IgD-negative memory B cell (primary cell): Measurements from ENCODE around the gene CDK5RAP2. TPM values are rescaled to one million over a fixed set of nuclear protein-coding genes. Genes with fewer than 3 reads are reported as not detected.
"Not testable (repeated sequence)": the region's sequence is repeated elsewhere in the genome, so short reads cannot be mapped to it uniquely, and the experiment has no call there.

ENCODE experiments used
- H3K27ac Mint-ChIP-seq, 3 donors: one replicate each; pipeline ENCODE4 v1.8.0; 2020 to 2022; ENCODE audit warnings: mild to moderate bottlenecking in 3 of 3, mixed read lengths in 3 of 3, moderate library complexity in 1 of 3
- H3K27me3 Mint-ChIP-seq: one replicate; pipeline ENCODE4 v1.8.0; 2021; ENCODE audit warnings: mixed read lengths
- H3K36me3 Mint-ChIP-seq: one replicate; pipeline ENCODE4 v1.8.0; 2020; ENCODE audit warnings: mild to moderate bottlenecking, mixed read lengths
- H3K4me1 Mint-ChIP-seq, 3 donors: one replicate each; pipeline ENCODE4 v1.8.0; 2020 to 2022; ENCODE audit warnings: mixed read lengths in 3 of 3, mild to moderate bottlenecking in 1 of 3
- H3K4me3 Mint-ChIP-seq, 4 donors: one replicate each; pipeline ENCODE4 v1.8.0; 2020 to 2022; ENCODE audit warnings: mild to moderate bottlenecking in 4 of 4, mixed read lengths in 4 of 4, moderate library complexity in 3 of 4
- H3K9me3 Mint-ChIP-seq, 3 donors: one replicate each; pipeline ENCODE4 v1.8.0; 2020 to 2021; ENCODE audit warnings: mixed read lengths in 3 of 3, mild to moderate bottlenecking in 1 of 3
- polyA plus RNA-seq: library from polyadenylated mRNA; unstranded; fragments of 300-500 nt; fragmentation: Illumina TruSeq; gene quantifications from one replicate; pipeline ENCODE4 v1.2.3, GENCODE V29; 2021

The CDK5RAP2 gene
- polyA plus RNA-seq, 1 donor from 2014 or later: 38.9 TPM

DNA sequence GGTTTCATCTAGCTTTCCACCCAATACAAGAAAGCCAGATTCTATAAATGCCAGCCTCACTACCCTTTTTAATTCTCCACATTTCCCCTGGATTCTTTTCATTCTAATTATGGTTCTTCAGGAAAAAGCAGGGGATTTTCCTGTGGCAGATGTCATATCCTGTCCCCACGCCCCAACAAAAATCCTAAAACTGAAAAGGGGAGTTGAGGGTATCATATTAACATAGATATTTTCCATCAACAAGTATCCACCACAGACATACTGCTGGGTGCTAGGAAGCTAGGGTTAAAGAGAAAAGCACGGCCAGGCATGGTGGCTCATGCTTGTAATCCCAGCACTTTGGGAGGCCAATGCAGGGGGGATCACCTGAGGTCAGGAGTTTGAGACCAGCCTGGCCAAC lies 38.0 kb downstream of the CDK5RAP2 start:
- Mint-ChIP-seq H3K4me3 (no peak overlapping the region), H3K4me1 (peaks cover 0 to 1% (median 0%) of the 10 kb centered on the region in 3 donors), H3K9me3 (no peaks in the 10 kb centered on the region), H3K27ac (no peak overlapping the region), H3K36me3 (peaks cover 8% of the 10 kb centered on the region), H3K27me3 (no peaks in the 10 kb centered on the region)

DNA sequence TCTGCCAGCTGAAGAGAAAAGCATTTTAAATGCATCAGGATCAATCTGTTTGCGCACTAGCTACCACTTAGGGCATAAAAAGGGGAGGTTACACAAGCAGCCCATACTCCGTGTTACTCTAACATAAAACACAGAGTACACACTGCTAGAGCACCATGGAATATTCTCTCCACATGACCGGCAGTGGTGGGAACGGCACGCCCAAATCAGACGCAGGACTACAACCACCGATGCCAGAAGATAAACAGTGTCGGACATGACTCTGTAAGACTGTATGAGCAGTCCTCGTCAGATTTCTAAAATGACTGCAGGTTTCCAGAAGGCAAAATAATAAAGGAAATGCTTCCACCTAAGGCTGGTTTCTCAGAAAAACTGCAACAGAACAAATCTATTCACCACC lies 40.0 kb downstream of the CDK5RAP2 start:
- Mint-ChIP-seq H3K4me1 (peaks cover 0 to 1% (median 0%) of the 10 kb centered on the region in 3 donors), H3K27me3 (no peaks in the 10 kb centered on the region), H3K27ac (no peak overlapping the region), H3K4me3 (peak overlapping the region in 1 of 4 donors; percentile 12), H3K9me3 (no peaks in the 10 kb centered on the region), H3K36me3 (peaks cover 9% of the 10 kb centered on the region)

DNA sequence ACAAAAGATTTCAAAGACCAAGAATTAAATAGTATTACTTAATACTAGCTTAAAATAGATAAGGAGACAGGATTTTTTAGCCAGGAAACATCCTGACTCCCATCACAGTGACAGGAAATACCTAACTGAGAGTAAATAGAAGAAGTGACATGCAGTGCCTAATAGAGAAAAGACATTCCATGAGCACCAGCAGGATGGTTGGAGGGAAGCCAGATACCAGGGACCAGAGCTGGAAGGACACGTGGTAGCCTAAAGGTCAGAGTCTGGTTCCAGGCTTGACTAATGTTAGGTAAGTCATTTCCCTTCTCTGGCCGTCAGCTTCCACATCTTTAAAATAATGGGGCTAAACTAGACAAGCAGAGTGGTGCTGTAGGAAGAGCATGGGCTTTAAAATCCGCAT lies 41.6 kb downstream of the CDK5RAP2 start:
- Mint-ChIP-seq H3K4me3 (no peak overlapping the region), H3K4me1 (peaks cover 0 to 2% (median 2%) of the 10 kb centered on the region in 3 donors), H3K36me3 (peaks cover 9% of the 10 kb centered on the region), H3K27ac (no peak overlapping the region), H3K9me3 (no peaks in the 10 kb centered on the region), H3K27me3 (no peaks in the 10 kb centered on the region)

DNA sequence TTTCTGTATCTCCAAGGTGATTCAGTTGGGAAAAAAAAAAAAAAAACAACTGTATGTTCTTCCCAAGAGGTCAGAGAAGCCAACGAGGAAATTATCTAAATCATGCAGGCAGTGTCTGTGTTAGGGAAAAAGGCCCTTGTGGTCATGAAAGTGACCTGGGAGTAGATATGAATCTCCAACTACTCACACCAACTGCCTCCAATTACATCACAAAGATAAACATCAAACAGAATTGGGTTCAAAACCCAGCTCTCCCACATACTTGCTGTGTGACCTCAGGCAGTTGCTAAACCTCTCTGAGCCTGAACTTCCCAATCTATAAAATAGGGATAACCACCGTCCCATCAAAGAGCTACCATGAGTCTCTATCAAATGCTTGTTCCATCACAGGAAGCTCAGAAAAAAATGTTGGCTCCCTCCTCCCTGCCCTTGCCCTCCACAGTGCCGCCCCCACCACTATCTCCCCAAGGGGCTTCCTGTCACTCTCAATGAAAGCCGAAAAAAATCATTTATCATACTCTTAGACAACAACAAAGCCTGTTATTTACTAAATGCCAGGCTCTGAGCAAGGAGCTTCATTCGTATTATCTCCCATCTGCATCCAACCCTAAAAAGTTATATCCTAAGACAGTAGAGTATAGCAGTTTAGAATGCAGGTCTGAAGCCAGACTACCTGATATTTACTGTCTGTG lies 42.9 kb downstream of the CDK5RAP2 start:
- H3K4me3 Mint-ChIP-seq: no peak overlapping the region
- H3K27me3 Mint-ChIP-seq: no peaks in the 10 kb centered on the region
- H3K4me1 Mint-ChIP-seq: peaks cover 0 to 2% (median 2%) of the 10 kb centered on the region in 3 donors
- H3K36me3 Mint-ChIP-seq: peaks cover 10% of the 10 kb centered on the region
- no peaks in the 10 kb centered on the region for H3K9me3 Mint-ChIP-seq
- H3K27ac Mint-ChIP-seq: no peak overlapping the region

DNA sequence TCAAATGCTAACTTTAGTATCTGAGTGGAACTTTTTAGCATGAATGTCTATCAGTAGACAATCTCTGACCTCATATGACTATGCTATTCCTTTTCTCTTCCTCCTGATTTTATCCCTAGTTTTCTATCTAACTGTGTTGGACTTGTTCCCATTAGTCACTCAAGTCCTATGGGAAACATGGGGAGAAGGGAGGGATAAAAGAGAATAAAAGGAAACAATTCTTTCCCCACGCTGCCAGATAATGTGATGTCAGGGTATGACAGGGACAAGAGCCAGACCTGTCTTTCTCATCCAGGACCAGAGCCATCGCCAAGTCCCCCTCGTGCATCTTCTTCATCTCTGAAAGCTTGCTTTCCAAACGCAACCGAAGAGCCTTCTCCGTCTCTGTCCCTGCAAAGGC lies 43.9 kb downstream of the CDK5RAP2 start:
- no peak overlapping the region for H3K27ac Mint-ChIP-seq
- peaks cover 0 to 2% (median 2%) of the 10 kb centered on the region in 3 donors for H3K4me1 Mint-ChIP-seq
- no peaks in the 10 kb centered on the region for H3K27me3 Mint-ChIP-seq
- H3K9me3 Mint-ChIP-seq: no peaks in the 10 kb centered on the region
- H3K4me3 Mint-ChIP-seq: no peak overlapping the region
- peaks cover 10% of the 10 kb centered on the region for H3K36me3 Mint-ChIP-seq

DNA sequence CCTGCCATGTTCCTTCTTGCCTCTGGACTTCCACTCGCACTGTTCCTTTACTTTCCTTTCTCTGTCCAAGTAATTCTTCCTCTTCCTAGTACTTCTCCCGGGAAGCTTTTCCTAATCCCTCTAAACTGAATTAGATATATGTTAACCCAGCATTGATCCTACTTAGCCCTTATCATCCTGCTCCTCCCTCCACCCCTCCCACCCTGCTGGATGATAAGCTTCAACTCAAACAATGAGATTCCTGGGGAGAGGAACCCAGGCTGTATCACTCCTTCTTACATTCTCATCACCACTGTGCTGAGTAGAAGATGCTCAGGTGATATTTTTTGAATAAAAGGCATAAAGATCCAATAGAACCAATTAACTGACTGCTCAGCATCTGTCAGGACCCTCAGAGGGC lies 45.7 kb downstream of the CDK5RAP2 start:
- H3K9me3 Mint-ChIP-seq: no peaks in the 10 kb centered on the region
- no peak overlapping the region for H3K4me3 Mint-ChIP-seq
- H3K36me3 Mint-ChIP-seq: peaks cover 10% of the 10 kb centered on the region
- H3K27me3 Mint-ChIP-seq: no peaks in the 10 kb centered on the region
- no peak overlapping the region for H3K27ac Mint-ChIP-seq
- peaks cover 0 to 2% (median 2%) of the 10 kb centered on the region in 3 donors for H3K4me1 Mint-ChIP-seq

DNA sequence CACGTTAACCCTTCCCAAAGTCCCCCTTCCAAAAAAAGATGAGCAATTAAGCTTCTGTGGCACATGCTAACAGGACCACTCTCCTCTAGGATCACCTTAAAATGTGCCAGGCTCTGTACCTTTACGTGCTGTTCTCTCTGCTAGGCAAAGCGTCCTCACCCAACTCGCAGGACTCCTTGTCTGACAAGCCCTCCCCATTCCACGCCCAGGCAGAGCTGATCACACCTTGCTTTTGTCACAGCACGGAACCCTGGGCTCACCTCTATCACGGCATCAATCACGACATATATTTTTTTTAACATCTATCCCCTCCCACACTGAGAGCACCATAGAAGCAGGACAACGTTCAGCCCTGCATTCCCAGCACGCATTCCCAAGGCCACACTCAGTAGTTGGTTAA lies 47.1 kb downstream of the CDK5RAP2 start:
- Mint-ChIP-seq H3K36me3 (peaks cover 12% of the 10 kb centered on the region), H3K4me3 (no peak overlapping the region), H3K27ac (no peak overlapping the region), H3K4me1 (peaks cover 0 to 2% (median 2%) of the 10 kb centered on the region in 3 donors), H3K27me3 (no peaks in the 10 kb centered on the region), H3K9me3 (no peaks in the 10 kb centered on the region)

DNA sequence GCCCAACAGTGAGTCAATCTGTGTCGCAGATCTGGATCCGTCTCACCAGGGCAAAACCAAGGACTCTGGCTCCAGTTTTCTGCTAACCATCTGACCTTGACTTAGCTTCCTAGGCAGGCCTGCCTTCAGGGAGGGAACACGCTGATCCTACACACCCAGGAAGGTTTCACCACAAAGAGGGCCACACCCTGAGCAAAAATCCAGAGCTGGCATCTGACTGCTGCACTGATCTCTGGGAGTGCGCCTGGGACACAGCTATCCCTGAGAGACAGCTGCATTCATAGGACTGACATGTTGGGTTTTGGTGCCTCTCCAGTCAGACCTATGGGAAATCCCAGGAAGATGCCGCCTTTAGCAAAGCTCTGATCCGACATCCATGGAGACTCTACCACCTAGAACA lies 47.5 kb downstream of the CDK5RAP2 start:
- no peak overlapping the region for H3K27ac Mint-ChIP-seq

DNA sequence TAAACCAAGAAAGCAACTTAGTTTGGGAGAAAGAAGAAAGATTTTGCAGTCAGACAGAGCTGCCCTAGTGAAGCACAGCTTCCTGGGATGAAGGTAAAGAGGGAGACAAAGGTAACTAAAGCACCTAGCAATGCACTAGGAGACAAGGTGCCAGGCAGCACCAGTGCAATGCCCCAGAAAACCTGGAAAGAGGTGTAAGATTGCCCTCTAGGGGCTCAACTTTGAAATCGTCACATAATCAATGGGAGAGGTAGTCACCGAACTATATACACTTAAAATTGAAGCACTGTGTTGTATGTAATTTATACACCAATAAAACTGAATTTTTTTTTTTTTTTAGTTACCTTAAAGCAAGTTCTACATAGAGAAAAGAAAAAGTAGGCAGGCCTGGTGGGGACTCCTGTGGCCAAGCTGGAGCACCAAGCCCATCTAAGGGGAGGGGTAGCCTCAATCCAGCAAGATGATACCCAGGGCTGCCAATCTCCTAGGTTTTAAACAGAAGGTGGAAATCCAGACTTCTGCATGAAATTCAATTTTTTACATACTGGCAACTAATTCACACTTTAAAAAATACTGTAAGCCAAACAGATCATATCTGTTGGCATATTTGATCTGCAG lies 48.2 kb downstream of the CDK5RAP2 start:
- no peaks in the 10 kb centered on the region for H3K27me3 Mint-ChIP-seq
- no peak overlapping the region for H3K4me3 Mint-ChIP-seq
- H3K9me3 Mint-ChIP-seq: no peaks in the 10 kb centered on the region
- H3K27ac Mint-ChIP-seq: peak overlapping the region in 1 of 3 donors; percentile 86
- peaks cover 0 to 2% (median 2%) of the 10 kb centered on the region in 3 donors for H3K4me1 Mint-ChIP-seq
- peaks cover 18% of the 10 kb centered on the region for H3K36me3 Mint-ChIP-seq

More for the DNA sequence above, 47.5 kb downstream of the CDK5RAP2 start:
- Mint-ChIP-seq H3K36me3 (peaks cover 15% of the 10 kb centered on the region), H3K9me3 (no peaks in the 10 kb centered on the region), H3K27me3 (no peaks in the 10 kb centered on the region), H3K4me1 (peaks cover 0 to 2% (median 2%) of the 10 kb centered on the region in 3 donors), H3K4me3 (no peak overlapping the region)

DNA sequence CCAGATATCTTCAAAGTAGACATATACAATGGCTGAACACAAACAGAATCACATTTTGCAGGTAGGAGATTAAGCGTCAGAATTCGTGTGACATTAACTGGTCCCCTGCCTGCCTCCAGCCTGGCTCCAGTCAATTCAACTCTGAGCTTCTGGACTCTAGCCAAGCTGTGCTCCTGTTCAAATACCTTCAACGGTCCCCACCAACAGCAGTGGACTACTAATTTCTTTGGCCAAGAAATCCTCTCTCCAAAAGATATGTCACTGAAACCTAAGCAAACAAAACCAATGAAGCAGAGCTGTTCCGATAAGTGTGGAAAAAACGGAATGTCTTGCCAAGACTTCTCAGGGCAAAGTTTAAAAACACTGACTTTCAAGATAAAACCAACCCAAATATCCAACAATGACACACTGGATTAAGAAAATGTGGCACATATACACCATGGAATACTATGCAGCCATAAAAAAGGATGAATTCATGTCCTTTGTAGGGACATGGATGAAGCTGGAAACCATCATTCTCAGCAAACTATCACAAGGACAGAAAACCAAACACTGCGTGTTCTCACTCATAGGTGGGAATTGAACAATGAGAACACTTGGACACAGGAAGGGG lies 49.6 kb downstream of the CDK5RAP2 start:
- H3K27me3 Mint-ChIP-seq, H3K9me3 Mint-ChIP-seq, H3K27ac Mint-ChIP-seq, H3K4me1 Mint-ChIP-seq, H3K4me3 Mint-ChIP-seq: not testable (repeated sequence)
- H3K36me3 Mint-ChIP-seq: peaks cover 19% of the 10 kb centered on the region

DNA sequence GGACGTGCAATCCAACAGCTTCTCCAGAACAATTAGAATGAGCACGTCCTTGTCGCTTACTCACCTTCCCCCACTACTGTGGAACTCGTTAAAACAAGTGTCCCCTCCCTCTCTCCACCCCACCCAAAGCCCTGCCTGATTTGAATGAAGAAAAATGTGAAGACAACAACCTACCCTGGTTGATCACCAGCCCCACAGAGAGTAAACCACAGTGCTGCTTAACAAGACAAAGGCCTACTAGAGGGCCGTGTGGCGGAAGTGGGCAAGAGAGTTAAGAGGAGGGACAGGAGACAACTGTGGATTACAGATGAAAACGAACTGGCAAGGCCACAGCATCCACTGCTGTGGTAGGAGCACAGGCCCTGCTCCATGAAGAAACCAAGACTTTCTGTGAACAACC lies 51.1 kb downstream of the CDK5RAP2 start:
- H3K36me3 Mint-ChIP-seq: peaks cover 16% of the 10 kb centered on the region
- H3K9me3 Mint-ChIP-seq: no peaks in the 10 kb centered on the region
- H3K27me3 Mint-ChIP-seq: no peaks in the 10 kb centered on the region
- H3K4me3 Mint-ChIP-seq: peak overlapping the region in 1 of 4 donors; percentile 45
- H3K27ac Mint-ChIP-seq: no peak overlapping the region
- no peaks in the 10 kb centered on the region for H3K4me1 Mint-ChIP-seq

DNA sequence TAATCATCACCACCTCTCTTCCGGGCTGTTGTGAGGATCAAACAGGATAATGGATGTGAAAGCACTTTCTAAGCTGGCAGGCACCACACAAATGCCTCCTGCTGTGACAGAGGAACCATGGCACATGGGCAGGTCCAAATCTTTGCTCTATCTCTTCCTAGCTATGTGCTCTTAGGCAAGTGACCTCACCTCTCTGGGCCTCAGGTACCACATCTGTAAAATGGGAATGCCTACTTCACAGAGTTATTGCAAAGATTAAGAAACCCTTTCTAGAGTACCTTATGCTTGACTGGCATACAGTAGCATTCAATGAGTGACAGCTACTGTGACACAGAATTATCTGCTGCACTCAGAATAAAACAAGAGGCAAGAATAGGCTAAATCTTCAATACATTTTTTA lies 51.6 kb downstream of the CDK5RAP2 start:
- no peak overlapping the region for H3K27ac Mint-ChIP-seq
- peaks cover 16% of the 10 kb centered on the region for H3K36me3 Mint-ChIP-seq
- H3K9me3 Mint-ChIP-seq: no peaks in the 10 kb centered on the region
- no peaks in the 10 kb centered on the region for H3K4me1 Mint-ChIP-seq
- H3K27me3 Mint-ChIP-seq: no peaks in the 10 kb centered on the region
- no peak overlapping the region for H3K4me3 Mint-ChIP-seq

DNA sequence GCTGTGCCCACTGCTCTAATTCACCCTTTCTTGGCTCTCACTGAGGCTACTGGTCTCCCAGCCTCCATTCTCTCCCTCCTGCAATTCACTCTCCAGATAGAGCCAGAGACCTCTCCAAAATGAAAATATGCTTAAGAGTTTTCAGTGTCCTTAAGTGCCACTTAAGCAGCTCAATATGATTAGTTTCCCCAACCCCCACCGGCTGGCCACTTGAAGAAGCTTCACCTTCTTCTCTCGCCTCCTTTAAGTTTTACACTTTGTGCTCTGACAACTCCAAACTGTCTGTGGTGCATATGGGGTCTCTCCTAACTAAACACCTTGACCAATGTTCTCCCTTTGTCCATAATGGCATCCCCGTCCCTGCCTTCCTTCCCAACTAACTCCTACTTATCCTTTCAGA lies 53.4 kb downstream of the CDK5RAP2 start:
- Mint-ChIP-seq H3K4me1 (no peaks in the 10 kb centered on the region), H3K27me3 (no peaks in the 10 kb centered on the region), H3K27ac (no peak overlapping the region), H3K4me3 (no peak overlapping the region), H3K9me3 (no peaks in the 10 kb centered on the region), H3K36me3 (peaks cover 13% of the 10 kb centered on the region)

DNA sequence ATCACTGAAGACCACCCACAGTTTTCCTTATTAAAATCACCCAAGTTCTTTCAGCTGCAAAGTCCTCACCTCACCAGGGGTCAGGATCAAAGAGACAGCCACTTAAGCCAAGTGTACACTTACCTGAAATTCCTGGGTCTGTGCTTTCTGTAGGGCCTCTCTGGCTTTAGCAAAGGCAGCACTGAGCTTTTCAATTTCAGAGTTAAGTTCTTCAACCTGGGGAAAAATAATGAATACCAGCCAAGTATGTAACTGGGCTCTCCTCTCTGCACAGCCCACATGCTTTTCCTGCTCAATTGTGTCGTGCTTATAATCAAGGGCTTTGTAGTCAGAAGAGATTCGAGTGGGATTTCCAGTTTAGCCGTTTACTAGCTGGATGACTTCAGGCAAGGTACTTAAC lies 55.1 kb downstream of the CDK5RAP2 start:
- Mint-ChIP-seq H3K9me3 (no peaks in the 10 kb centered on the region), H3K27me3 (no peaks in the 10 kb centered on the region), H3K4me1 (no peaks in the 10 kb centered on the region), H3K27ac (no peak overlapping the region), H3K36me3 (peaks cover 19% of the 10 kb centered on the region), H3K4me3 (no peak overlapping the region)

DNA sequence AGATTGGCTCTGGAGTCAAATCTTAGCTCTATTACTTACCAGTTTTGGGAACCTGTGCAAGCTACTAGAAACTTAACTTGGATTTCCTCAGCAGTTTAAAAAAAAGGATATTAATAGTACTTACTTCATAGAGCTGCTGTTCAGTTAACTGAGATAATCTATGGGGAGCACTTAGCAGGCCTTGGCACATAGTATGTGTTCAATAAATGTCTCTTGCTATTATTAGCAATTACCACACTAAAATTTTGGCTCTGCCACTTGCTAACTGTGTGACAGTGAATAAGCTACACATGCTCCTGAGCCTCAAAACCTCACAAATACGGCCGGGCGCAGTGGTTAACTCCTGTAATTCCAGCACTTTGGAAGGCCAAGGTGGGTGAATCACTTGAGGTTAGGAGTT lies 55.9 kb downstream of the CDK5RAP2 start:
- H3K4me3 Mint-ChIP-seq: no peak overlapping the region
- H3K36me3 Mint-ChIP-seq: peaks cover 23% of the 10 kb centered on the region
- H3K27me3 Mint-ChIP-seq: no peaks in the 10 kb centered on the region
- H3K9me3 Mint-ChIP-seq: no peaks in the 10 kb centered on the region
- no peaks in the 10 kb centered on the region for H3K4me1 Mint-ChIP-seq
- no peak overlapping the region for H3K27ac Mint-ChIP-seq

DNA sequence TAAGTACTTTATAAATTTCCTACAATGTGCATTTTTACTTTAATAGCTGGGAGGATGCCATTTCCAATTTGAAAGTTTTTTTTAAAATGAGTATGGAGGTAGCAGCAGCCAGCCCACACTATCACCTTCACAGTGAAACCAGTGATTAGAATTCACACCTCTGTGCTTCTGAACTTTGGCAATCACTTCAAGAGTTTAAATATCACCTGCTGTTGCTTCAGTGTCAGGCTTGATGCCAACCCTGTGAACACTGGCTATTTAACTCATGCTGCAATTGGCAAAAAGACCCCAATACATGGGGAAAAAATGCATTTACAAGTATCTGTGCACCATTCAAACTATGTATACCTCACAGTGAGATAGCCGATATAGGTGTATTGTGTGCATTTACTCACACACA lies 57.4 kb downstream of the CDK5RAP2 start:
- H3K27me3 Mint-ChIP-seq: no peaks in the 10 kb centered on the region
- no peak overlapping the region for H3K27ac Mint-ChIP-seq
- H3K36me3 Mint-ChIP-seq: peaks cover 30% of the 10 kb centered on the region
- H3K9me3 Mint-ChIP-seq: no peaks in the 10 kb centered on the region
- no peaks in the 10 kb centered on the region for H3K4me1 Mint-ChIP-seq
- H3K4me3 Mint-ChIP-seq: no peak overlapping the region
